ENCODE results near the gene GPR84.

- no peak for TF ChIP-seq TSC22D4 (tag; IDR thresholded peaks at IDR 0.05)
- no peak for TF ChIP-seq CHD1 (IDR thresholded peaks at IDR 0.05; ENCODE audit: low read length)
- TF ChIP-seq REST (IDR thresholded peaks at IDR 0.05; ENCODE audit: borderline replicate concordance), result no peak
- TF ChIP-seq REST (CRISPR knock-in tag; IDR thresholded peaks at IDR 0.05; ENCODE audit: low read depth), result no peak
Measured at GRCh38 chr12:54405106-54405505, 40.8 kb upstream of the GPR84 start.

Measured in K562 (cell line).